Small intestine (tissue), 7 donors: ENCODE measurements around the gene CFAP410. TPM values are rescaled to one million over a fixed set of nuclear protein-coding genes. Genes with fewer than 3 reads are reported as not detected.
"Not testable (repeated sequence)": the region's sequence is repeated elsewhere in the genome, so short reads cannot be mapped to it uniquely, and the experiment has no call there.

Source experiments
- DNase-seq, 2 donors: peaks; one replicate each; pipeline versions ENCODE4 v3.0.0 to v3.0.0-alpha.2; 2013
- FAIRE-seq: peaks from 2 replicates; lab custom pipeline; 2012; peaks lifted over from hg19 to GRCh38; lab: Jason Lieb, UNC
- H3K27ac ChIP-seq, 3 donors: one replicate each; pipeline ENCODE4 v1.5.1; 2013; ENCODE audit warnings: low read length in 2 of 3, mild to moderate bottlenecking in 2 of 3, control low read depth in 1 of 3, inconsistent platforms in 1 of 3, low read depth in 1 of 3, moderate library complexity in 1 of 3
- H3K27me3 ChIP-seq, 3 donors: one replicate each; pipeline ENCODE4 v1.6.1; 2013; ENCODE audit warnings: low read length in 3 of 3, inconsistent platforms in 1 of 3; ENCODE audit not compliant: control insufficient read depth in 3 of 3, insufficient read depth in 3 of 3
- H3K36me3 ChIP-seq, 3 donors: one replicate each; pipeline ENCODE4 v1.6.1; 2013; ENCODE audit warnings: low read length in 3 of 3, inconsistent platforms in 1 of 3, low read depth in 1 of 3, mild to moderate bottlenecking in 1 of 3, moderate library complexity in 1 of 3; ENCODE audit not compliant: control insufficient read depth in 3 of 3, insufficient read depth in 2 of 3
- H3K4me1 ChIP-seq, 3 donors: one replicate each; pipeline ENCODE4 v1.6.1; 2013; ENCODE audit warnings: low read length in 2 of 3, inconsistent platforms in 1 of 3, low read depth in 1 of 3, mild to moderate bottlenecking in 1 of 3, moderate library complexity in 1 of 3; ENCODE audit not compliant: control insufficient read depth in 3 of 3, insufficient read depth in 2 of 3
- H3K4me3 ChIP-seq, 3 donors: one replicate each; pipeline ENCODE4 v1.5.1; 2013; ENCODE audit warnings: low read length in 3 of 3, control low read depth in 1 of 3, inconsistent platforms in 1 of 3, low read depth in 1 of 3, mild to moderate bottlenecking in 1 of 3, moderate library complexity in 1 of 3
- H3K9me3 ChIP-seq, 2 donors: one replicate each; pipeline ENCODE4 v1.6.1; 2013; ENCODE audit warnings: low read depth in 1 of 2, low read length in 1 of 2; ENCODE audit not compliant: control insufficient read depth in 2 of 2, insufficient read depth in 1 of 2
- WGBS, 3 donors: extraction: QIAGEN DNeasy Blood & Tissue Kit; methylation state at CpG; one replicate each; pipeline ENCODE4 v1.1.7; 2013; 5-methylcytosine and 5-hydroxymethylcytosine counted together
- polyA plus RNA-seq, 4 donors: library from polyadenylated mRNA; stranded (reverse) in 3 of 4; unstranded in 1 of 4; fragments of 200-250 nt in 3 of 4; fragments of 120-200 nt in 1 of 4; gene quantifications; one replicate each; pipeline versions ENCODE4 v1.2.1 to v1.2.3, GENCODE V29; 2013
- donor health status: healthy with polysubstance abuse.
- donor health status: control.
- donor health status: control.
- donor health status: Bipolar disorder and iron deficiency.
- donor health status: healthy.

CFAP410 gene
- polyA plus RNA-seq, 4 donors = 17.9 to 35.9 (median 32.3) TPM

DNA sequence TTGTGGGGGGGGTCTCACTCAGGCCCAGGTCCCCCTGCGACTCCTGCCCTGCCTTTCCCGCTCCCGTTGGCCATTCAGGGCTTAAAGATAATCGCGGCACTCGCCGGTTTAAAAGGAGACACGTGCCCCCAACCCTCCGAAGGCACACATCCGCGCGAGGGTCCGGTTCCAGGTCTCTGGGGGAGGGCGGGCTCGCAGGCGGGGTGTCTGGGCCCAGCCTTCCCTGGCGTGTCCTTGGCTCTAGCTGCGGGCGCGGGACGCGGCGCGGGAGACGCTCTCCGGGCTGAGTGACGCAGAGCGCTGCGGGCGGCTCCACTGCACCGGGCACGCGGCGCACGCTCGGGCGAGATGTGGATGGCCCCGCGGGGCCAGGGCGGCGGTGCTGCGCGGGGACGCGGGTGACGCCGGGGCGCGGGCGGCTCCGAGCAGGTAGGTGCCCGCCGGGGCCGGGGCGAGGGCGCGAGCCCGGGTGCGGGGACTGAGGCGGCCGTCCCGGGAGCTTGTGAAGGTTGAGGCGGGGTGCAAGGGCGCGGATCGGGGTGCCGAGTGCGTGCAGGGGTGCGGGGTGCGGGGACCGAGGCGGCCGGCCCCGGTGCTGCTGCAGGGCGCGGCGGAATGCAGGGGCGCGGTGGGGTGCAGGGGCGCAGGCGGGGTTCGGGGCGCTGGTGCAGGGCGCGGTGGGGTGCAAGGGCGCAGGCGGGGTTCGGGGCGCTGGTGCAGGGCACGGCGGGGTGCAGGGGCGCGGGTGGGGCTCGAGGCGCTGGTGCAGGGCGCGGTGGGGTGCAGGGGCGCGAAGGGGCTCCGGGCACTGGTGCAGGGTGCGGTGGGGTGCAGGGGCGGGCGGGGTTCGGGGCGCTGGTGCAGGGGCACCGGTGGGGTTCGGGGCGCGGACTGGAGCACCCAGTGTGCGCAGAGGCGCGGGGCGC, 10.9 kb upstream of the CFAP410 start:
- Histone ChIP-seq H3K9me3 (no peaks in the 10 kb centered on the region), H3K4me1 (no peaks in the 10 kb centered on the region), H3K4me3 (no peak overlapping the region), H3K27me3 (peaks cover 0 to 36% (median 2%) of the 10 kb centered on the region in 3 donors), H3K27ac (no peak overlapping the region), H3K36me3 (no peaks in the 10 kb centered on the region)
- DNase-seq = no peak
- no peak for FAIRE-seq
- WGBS, 3 donors = 12 to 15% (median 15%) methylated on average over 42 to 113 of the region's 113 CpGs

GRCh38 chr21:44349416-44349846, 10.2 kb upstream of the CFAP410 start:
- no peak for DNase-seq
- 60 to 79% (median 73%) methylated on average over 12 of the region's 12 CpGs for WGBS, 3 donors
- H3K4me3 ChIP-seq = no peak overlapping the region

DNA sequence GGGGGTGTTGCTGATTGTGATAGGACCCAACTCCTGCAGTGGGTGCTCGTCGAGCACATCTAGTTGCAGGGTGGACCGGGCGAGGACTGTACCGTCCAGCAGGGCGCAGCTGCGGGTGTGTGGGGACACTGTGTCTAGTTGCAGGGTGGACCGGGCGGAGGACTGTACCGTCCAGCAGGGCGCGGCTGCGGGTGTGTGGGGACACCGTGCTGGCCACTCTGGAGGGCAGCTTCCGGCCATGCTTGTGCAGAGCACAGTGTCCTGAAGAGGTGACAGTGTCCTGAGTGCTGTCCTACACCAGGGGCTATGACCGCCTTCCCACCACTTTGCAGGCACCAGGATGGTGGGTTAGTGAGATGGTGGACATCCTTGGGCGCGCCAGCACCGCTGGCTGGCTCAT, 9.7 kb upstream of the CFAP410 start:
- WGBS, 3 donors = 85 to 93% (median 85%) methylated on average over 19 of the region's 19 CpGs

More at GRCh38 chr21:44349416-44349846, 10.2 kb upstream of the CFAP410 start:
- Histone ChIP-seq H3K4me1 (no peaks in the 10 kb centered on the region), H3K27me3 (peaks cover 0 to 36% (median 2%) of the 10 kb centered on the region in 3 donors), H3K36me3 (no peaks in the 10 kb centered on the region), H3K27ac (no peak overlapping the region), H3K9me3 (no peaks in the 10 kb centered on the region)
- no peak for FAIRE-seq

DNA sequence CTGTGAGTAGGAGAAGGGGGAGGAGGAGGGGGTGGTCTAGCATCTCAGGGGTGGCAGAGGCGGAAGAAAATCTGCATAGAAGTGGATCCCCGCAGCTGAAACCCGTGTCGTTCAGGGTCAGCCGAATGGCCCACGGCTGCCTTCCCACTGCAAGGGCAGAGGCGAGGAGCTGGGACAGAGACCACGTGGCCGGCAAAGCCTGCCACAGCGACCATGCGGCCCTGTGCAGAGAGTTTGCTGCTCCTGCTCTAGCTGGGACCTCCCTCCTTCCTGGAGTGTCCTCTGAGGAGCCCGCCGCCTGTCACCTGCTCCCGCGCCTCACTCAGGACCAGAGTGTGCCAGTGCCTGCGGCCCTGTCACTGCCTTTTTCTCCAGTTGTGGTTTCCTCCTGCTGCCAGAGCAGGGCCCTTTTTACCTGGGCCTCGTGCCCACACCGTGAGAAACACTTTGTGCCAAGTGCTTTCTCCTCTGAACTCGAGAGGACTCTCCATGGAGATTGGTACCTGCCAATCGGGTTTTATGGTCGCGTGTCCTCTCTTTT, 8.8 kb upstream of the CFAP410 start:
- Histone ChIP-seq H3K9me3 (no peaks in the 10 kb centered on the region), H3K27ac (no peak overlapping the region), H3K4me3 (no peak overlapping the region), H3K27me3 (peaks cover 0 to 36% (median 2%) of the 10 kb centered on the region in 3 donors), H3K36me3 (no peaks in the 10 kb centered on the region), H3K4me1 (no peaks in the 10 kb centered on the region)
- WGBS, 3 donors = 49 to 56% (median 54%) methylated on average over 20 to 22 of the region's 22 CpGs
- FAIRE-seq (no peak), DNase-seq (no peak)

More for the DNA sequence above, 9.7 kb upstream of the CFAP410 start:
- no peak for DNase-seq
- H3K4me3 ChIP-seq = no peak overlapping the region
- peaks cover 0 to 36% (median 2%) of the 10 kb centered on the region in 3 donors for H3K27me3 ChIP-seq
- no peaks in the 10 kb centered on the region for H3K9me3 ChIP-seq
- H3K27ac ChIP-seq = no peak overlapping the region
- no peaks in the 10 kb centered on the region for H3K36me3 ChIP-seq
- H3K4me1 ChIP-seq = no peaks in the 10 kb centered on the region
- no peak for FAIRE-seq

DNA sequence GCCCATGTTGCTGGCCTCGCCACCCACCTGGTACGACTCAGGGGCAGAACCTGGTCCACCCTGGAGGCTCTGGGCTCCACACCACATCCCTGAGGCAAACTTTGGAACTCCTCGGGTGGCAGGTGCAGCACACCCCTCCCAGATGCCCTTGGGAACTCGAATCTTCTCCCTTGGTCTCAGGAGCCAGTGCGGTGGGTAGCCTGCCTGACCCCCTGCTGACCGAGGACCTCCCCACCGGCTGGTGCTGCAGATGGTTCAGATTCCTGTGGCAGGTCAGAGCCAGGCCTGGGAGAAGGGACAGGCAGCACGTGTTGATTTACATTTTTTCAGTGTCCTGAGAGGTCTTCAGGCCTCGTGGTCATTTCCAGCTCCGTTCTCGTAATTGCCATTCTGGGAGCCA, 6.3 kb upstream of the CFAP410 start:
- WGBS, 3 donors = 42 to 67% (median 54%) methylated on average over 11 of the region's 11 CpGs

GRCh38 chr21:44344541-44345183, 5.5 kb upstream of the CFAP410 start:
- no peak for FAIRE-seq
- no peaks in the 10 kb centered on the region for H3K9me3 ChIP-seq
- no peak for DNase-seq
- 75 to 77% (median 76%) methylated on average over 16 to 17 of the region's 17 CpGs for WGBS, 3 donors
- H3K27me3 ChIP-seq = peaks cover 0 to 18% (median 0%) of the 10 kb centered on the region in 3 donors
- H3K36me3 ChIP-seq = no peaks in the 10 kb centered on the region
- no peak overlapping the region for H3K27ac ChIP-seq
- peaks cover 0 to 6% (median 0%) of the 10 kb centered on the region in 3 donors for H3K4me1 ChIP-seq
- H3K4me3 ChIP-seq = no peak overlapping the region

More for the DNA sequence above, 6.3 kb upstream of the CFAP410 start:
- H3K27ac ChIP-seq = no peak overlapping the region
- FAIRE-seq (no peak), DNase-seq (no peak)
- H3K36me3 ChIP-seq = no peaks in the 10 kb centered on the region
- H3K27me3 ChIP-seq = peaks cover 0 to 21% (median 0%) of the 10 kb centered on the region in 3 donors
- no peaks in the 10 kb centered on the region for H3K9me3 ChIP-seq
- H3K4me1 ChIP-seq = no peaks in the 10 kb centered on the region
- H3K4me3 ChIP-seq = no peak overlapping the region

GRCh38 chr21:44342981-44343380, 3.8 kb upstream of the CFAP410 start:
- not testable (repeated sequence) for FAIRE-seq, H3K4me3 ChIP-seq, DNase-seq, H3K27me3 ChIP-seq, H3K36me3 ChIP-seq, H3K9me3 ChIP-seq, H3K27ac ChIP-seq
- peaks cover 0 to 12% (median 0%) of the 10 kb centered on the region in 3 donors for H3K4me1 ChIP-seq
- WGBS, 3 donors = 80 to 85% (median 82%) methylated on average over 8 of the region's 8 CpGs
